KMS-11 (cell line): Measurements from ENCODE around the gene STX10.

Source experiments
- H2AFZ ChIP-seq: fragments of 200-600 bp; sonication (generic); 2 replicates; pipeline ENCODE4 v1.6.1; 2016; ENCODE audit warnings: antibody characterized with exemption, mixed run types, low read depth
- H3K27ac ChIP-seq: fragments of 200-600 bp; sonication (generic); 2 replicates; pipeline ENCODE4 v1.6.1; 2016; ENCODE audit warnings: mild to moderate bottlenecking, mixed run types
- H3K27me3 ChIP-seq: fragments of 200-600 bp; sonication (generic); 2 replicates; pipeline ENCODE4 v1.6.1; 2017; ENCODE audit warnings: mild to moderate bottlenecking, low read depth, mixed run types, moderate library complexity; ENCODE audit not compliant: insufficient read depth
- H3K36me3 ChIP-seq: fragments of 200-600 bp; sonication (generic); 2 replicates; pipeline ENCODE4 v1.6.1; 2017; ENCODE audit warnings: mild to moderate bottlenecking, mixed run types; ENCODE audit not compliant: insufficient read depth
- H3K4me1 ChIP-seq: fragments of 200-600 bp; sonication (generic); 2 replicates; pipeline ENCODE4 v1.6.1; 2016; ENCODE audit warnings: mild to moderate bottlenecking, low read depth, mixed run types; ENCODE audit not compliant: poor library complexity, severe bottlenecking
- H3K4me2 ChIP-seq: fragments of 200-600 bp; sonication (generic); 2 replicates; pipeline ENCODE4 v1.7.0; 2016; ENCODE audit warnings: mild to moderate bottlenecking, mixed run types
- H3K4me3 ChIP-seq: fragments of 200-600 bp; sonication (generic); IDR thresholded peaks from 2 replicates; pipeline ENCODE4 v1.6.1; 2017; ENCODE audit warnings: low read depth, low read length, mixed read lengths; ENCODE audit not compliant: insufficient read depth
- H3K79me2 ChIP-seq: fragments of 200-600 bp; sonication (generic); 2 replicates; pipeline ENCODE4 v1.6.1; 2016; ENCODE audit warnings: low read depth, mixed run types; ENCODE audit not compliant: insufficient read depth
- H3K9ac ChIP-seq: fragments of 200-600 bp; sonication (generic); 2 replicates; pipeline ENCODE4 v1.6.1; 2016; ENCODE audit warnings: mild to moderate bottlenecking, mixed run types
- H4K20me1 ChIP-seq: fragments of 200-600 bp; sonication (generic); 2 replicates; pipeline ENCODE4 v1.6.1; 2016; ENCODE audit warnings: mild to moderate bottlenecking, mixed run types; ENCODE audit not compliant: insufficient read depth
- CTCF ChIP-seq: fragments of 200-600 bp; sonication (generic); conservative IDR thresholded peaks from 2 replicates; pipeline ENCODE4 v1.6.1; 2017; ENCODE audit warnings: low read depth, mild to moderate bottlenecking, antibody characterized with exemption, low read length, moderate library complexity, mixed read lengths

The STX10 gene

GRCh38 chr19:13112555-13112954 lies 37.6 kb downstream of the STX10 start:
- no peak overlapping the region for H3K27ac ChIP-seq
- no peak overlapping the region for H2AFZ ChIP-seq
- H3K36me3 ChIP-seq, result no peaks in the 10 kb centered on the region
- H3K4me3 ChIP-seq, result no peak overlapping the region
- no peak overlapping the region for H3K9ac ChIP-seq
- H3K27me3 ChIP-seq, result no peaks in the 10 kb centered on the region
- TF ChIP-seq CTCF, result no peak
- H3K4me1 ChIP-seq, result peaks cover 10% of the 10 kb centered on the region
- H3K4me2 ChIP-seq, result no peak overlapping the region
- H4K20me1 ChIP-seq, result no peaks in the 10 kb centered on the region
- peaks cover 18% of the 10 kb centered on the region for H3K79me2 ChIP-seq

GRCh38 chr19:13110099-13110610 lies 40.0 kb downstream of the STX10 start:
- no peak overlapping the region for H3K9ac ChIP-seq
- H3K4me1 ChIP-seq, result peaks cover 5% of the 10 kb centered on the region
- H2AFZ ChIP-seq, result no peak overlapping the region
- H4K20me1 ChIP-seq, result no peaks in the 10 kb centered on the region
- H3K79me2 ChIP-seq, result peaks cover under 1% of the 10 kb centered on the region; the same call in 1 of the 2 replicates
- no peak overlapping the region for H3K4me3 ChIP-seq
- TF ChIP-seq CTCF, result no peak
- no peaks in the 10 kb centered on the region for H3K27me3 ChIP-seq
- no peaks in the 10 kb centered on the region for H3K36me3 ChIP-seq
- H3K4me2 ChIP-seq, result no peak overlapping the region
- no peak overlapping the region for H3K27ac ChIP-seq

GRCh38 chr19:13109361-13110098 lies 40.6 kb downstream of the STX10 start:
- H3K4me3 ChIP-seq, result no peak overlapping the region
- H3K36me3 ChIP-seq, result no peaks in the 10 kb centered on the region
- H3K9ac ChIP-seq, result no peak overlapping the region
- peaks cover under 1% of the 10 kb centered on the region for H3K4me1 ChIP-seq
- H3K79me2 ChIP-seq, result no peaks in the 10 kb centered on the region; the same call in 1 of the 2 replicates
- no peak for TF ChIP-seq CTCF
- H3K27ac ChIP-seq, result no peak overlapping the region
- H2AFZ ChIP-seq, result no peak overlapping the region
- H3K27me3 ChIP-seq, result no peaks in the 10 kb centered on the region
- H4K20me1 ChIP-seq, result no peaks in the 10 kb centered on the region
- no peak overlapping the region for H3K4me2 ChIP-seq

GRCh38 chr19:13104848-13105711 lies 45.1 kb downstream of the STX10 start:
- H3K27ac ChIP-seq, result no peak overlapping the region
- TF ChIP-seq CTCF, result no peak
- H3K4me1 ChIP-seq, result no peaks in the 10 kb centered on the region
- H3K4me2 ChIP-seq, result no peak overlapping the region; the same call in 1 of the 2 replicates
- H3K79me2 ChIP-seq, result no peaks in the 10 kb centered on the region
- H3K4me3 ChIP-seq, result no peak overlapping the region
- H3K27me3 ChIP-seq, result peaks cover 3% of the 10 kb centered on the region; the same call in 1 of the 2 replicates
- H3K36me3 ChIP-seq, result no peaks in the 10 kb centered on the region
- no peaks in the 10 kb centered on the region for H4K20me1 ChIP-seq
- 0 out of 2 replicates have a peak overlapping the region, but pooled peaks have one; percentile 41 for H2AFZ ChIP-seq
- no peak overlapping the region for H3K9ac ChIP-seq
